GM18505 (cell line): Measurements from ENCODE around the gene SPOCK2.
"Not testable (repeated sequence)": the region's sequence is repeated elsewhere in the genome, so short reads cannot be mapped to it uniquely, and the experiment has no call there.

Experiments used
- ATAC-seq: cut with Tn5 transposase; IDR thresholded peaks from one replicate; pipeline ENCODE4 v1.9.1; 2021; ENCODE audit not compliant: unreplicated experiment
- POLR2A ChIP-seq: IDR thresholded peaks from 4 replicates; pipeline ENCODE4 v1.6.1; 2011; ENCODE audit warnings: borderline replicate concordance; ENCODE audit not compliant: insufficient read depth, insufficient read length; ENCODE audit errors: extremely low read depth

SPOCK2 gene

DNA sequence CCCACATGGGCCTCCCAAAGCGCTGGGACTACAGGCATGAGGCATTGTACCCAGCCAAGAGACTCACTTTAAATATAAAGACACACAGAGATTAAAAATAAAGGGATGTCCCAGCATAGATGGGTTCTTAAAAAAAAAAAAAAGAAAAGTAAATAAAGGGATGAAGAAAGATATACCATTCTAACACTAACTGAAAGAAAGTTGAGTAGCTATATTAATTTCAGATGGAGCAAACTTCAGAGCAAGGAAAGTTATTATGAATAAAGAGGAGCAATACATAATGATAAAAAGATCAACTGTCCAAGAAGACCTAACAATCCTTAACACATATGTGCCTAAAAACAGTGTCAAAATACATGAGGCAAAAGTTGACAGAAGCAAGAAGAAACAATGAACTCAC is 33.0 kb upstream of the SPOCK2 start:
- TF ChIP-seq POLR2A: no peak
- no peak for ATAC-seq

- TF ChIP-seq POLR2A: no peak
- ATAC-seq: no peak
These were observed 28.0 kb upstream of the SPOCK2 start for GRCh38 chr10:72116372-72116771.

- no peak for ATAC-seq
These were observed 26.5 kb upstream of the SPOCK2 start for GRCh38 chr10:72114706-72115450.

DNA sequence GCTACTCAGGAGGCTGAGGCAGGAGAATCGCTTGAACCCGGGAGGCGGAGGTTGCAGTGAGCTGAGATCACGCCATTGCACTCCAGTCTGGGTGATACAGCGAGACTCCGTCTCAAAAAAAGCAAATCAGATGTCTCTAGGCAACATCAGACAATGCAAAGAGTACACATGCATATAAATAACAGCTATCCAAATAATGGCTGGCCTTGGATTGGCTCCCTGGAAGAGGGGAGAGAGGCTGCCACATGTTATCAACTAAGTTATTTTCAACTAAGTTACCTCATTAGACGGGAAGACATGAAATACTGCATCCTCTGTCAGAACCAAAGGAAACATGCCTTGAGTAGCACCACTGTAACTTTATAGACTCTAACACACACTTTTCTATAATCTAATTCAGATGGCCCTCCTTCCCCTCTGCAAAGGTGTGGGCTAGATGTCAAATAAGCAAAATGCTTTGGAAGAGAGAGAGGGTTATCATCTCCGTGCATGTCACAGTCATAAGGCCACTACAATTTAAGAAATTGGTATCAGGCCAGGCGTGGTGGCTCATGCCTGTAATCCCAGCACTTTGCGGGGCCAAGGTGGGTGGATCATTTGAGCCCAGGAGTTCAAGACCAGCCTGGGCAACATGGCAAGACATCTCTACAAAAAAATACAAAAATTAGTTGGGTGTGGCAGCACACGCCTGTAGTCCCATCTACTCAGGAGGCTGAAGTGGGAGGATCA is 22.5 kb upstream of the SPOCK2 start:
- no peak for TF ChIP-seq POLR2A

More at GRCh38 chr10:72114706-72115450, 26.5 kb upstream of the SPOCK2 start:
- no peak for TF ChIP-seq POLR2A

DNA sequence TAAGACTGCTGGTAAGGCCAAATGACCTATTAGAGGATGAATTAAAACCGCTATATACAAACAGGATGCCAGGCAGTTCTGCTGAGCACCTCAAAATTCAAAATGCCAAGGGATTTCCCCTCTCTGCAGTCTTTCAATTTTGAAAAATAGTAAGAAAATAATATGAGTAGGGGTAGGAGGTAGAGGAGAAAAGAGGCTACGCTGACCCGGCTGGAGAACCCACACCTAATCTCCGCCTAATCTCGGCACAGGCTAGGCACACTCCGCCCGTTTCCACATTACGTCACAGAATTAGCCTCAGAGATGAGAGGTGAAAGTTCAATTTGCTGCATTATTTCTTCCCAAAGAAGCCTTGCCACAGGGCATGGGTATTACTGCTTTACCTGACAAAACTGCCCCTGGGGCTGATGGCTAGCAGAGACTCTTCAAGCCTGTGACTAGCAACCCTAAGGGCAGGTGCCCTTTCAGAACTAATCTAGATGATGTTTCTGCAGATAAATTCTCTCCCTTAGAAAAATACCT is 21.3 kb upstream of the SPOCK2 start:
- ATAC-seq: no peak
- TF ChIP-seq POLR2A: no peak

More for the DNA sequence above, 22.5 kb upstream of the SPOCK2 start:
- no peak for ATAC-seq

- no peak for TF ChIP-seq POLR2A
- no peak for ATAC-seq
These were observed 20.7 kb upstream of the SPOCK2 start for GRCh38 chr10:72108830-72109635.

DNA sequence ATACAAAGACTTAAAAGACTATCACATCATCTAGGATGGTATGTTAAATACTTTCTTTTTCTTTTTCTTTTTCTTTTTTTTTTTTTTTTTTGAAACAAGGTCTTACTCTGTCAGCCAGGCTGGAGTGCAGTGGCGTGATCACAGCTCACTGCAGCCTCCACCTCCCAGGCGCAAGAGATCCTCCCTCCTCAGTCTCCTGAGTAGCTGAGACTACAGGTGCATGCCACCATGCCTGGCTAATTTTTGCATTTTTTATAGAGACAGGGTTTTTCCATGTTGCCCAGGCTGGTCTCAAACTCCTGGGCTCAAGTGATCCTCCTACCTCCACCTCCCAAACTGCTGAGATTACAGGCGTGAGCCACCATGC is 19.6 kb upstream of the SPOCK2 start:
- ATAC-seq: not testable (repeated sequence)

- TF ChIP-seq POLR2A: no peak
- ATAC-seq: no peak
These were observed 19.1 kb upstream of the SPOCK2 start for GRCh38 chr10:72107325-72108003.

- ATAC-seq: no peak
- no peak for TF ChIP-seq POLR2A
These were observed 18.5 kb upstream of the SPOCK2 start for GRCh38 chr10:72106896-72107295.

DNA sequence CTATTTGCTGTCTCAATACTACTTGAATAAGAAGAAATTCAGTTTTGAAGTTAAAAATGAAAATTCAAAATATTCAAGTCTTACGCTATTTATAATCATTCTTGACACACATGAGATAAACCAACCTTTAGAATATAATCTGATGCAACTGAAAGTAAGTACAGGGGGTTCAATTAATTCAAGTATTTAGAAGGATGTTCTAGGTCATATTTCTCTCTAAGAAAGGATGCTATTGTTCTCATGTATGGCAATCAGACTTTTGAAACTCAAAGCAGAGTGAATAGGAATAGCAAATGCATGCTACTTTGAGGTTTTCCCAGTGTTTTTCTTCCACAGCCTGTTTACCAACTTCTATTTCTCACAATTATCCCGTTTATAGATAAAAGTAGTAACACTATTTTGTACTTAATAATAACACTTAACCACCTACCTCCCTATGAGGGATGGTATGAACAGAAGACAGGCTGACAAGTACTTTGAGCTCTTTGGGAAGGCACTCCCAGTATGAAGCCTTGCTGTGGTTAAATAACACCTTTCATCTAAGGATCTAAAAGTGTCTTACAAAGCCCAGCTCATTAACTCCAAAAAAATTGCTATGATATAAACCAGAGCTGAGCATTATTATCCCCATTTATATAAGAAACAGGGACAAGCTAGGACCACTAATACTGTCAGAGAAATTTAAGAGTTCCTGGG is 18.0 kb upstream of the SPOCK2 start:
- TF ChIP-seq POLR2A: no peak

GRCh38 chr10:72105710-72106109 is 17.4 kb upstream of the SPOCK2 start:
- no peak for TF ChIP-seq POLR2A
- ATAC-seq: no peak

More for the DNA sequence above, 18.0 kb upstream of the SPOCK2 start:
- no peak for ATAC-seq

GRCh38 chr10:72105098-72105475 is 16.7 kb upstream of the SPOCK2 start:
- no peak for TF ChIP-seq POLR2A
- no peak for ATAC-seq
